Inflammatory macrophage treated with lipopolysaccharide for 4 hours (primary cell): Measurements from ENCODE around the gene CAMSAP1.

Experiments
- DNase-seq: peaks from one replicate; pipeline ENCODE4 v3.0.0-alpha.2; 2020

The CAMSAP1 gene

GRCh38 chr9:135878528-135879236, 28.7 kb downstream of the CAMSAP1 start:
- DNase-seq, result no peak

- no peak for DNase-seq
These were observed 29.4 kb downstream of the CAMSAP1 start for GRCh38 chr9:135877791-135878527.

GRCh38 chr9:135876936-135877335, 30.4 kb downstream of the CAMSAP1 start:
- DNase-seq, result no peak

- no peak for DNase-seq
These were observed 32.5 kb downstream of the CAMSAP1 start for GRCh38 chr9:135874859-135875258.

GRCh38 chr9:135869909-135870308, 37.4 kb downstream of the CAMSAP1 start:
- no peak for DNase-seq

- no peak for DNase-seq
These were observed 41.8 kb downstream of the CAMSAP1 start for GRCh38 chr9:135865531-135865930.

- peak; percentile 59 for DNase-seq
These were observed 42.8 kb downstream of the CAMSAP1 start for GRCh38 chr9:135864447-135865049.

GRCh38 chr9:135862809-135863208, 44.5 kb downstream of the CAMSAP1 start:
- DNase-seq, result no peak

- no peak for DNase-seq
These were observed 48.7 kb downstream of the CAMSAP1 start for GRCh38 chr9:135858491-135859185.

GRCh38 chr9:135857843-135858242, 49.5 kb downstream of the CAMSAP1 start:
- DNase-seq, result no peak

GRCh38 chr9:135857371-135857786, 50.0 kb downstream of the CAMSAP1 start:
- no peak for DNase-seq

GRCh38 chr9:135851748-135852147, 55.6 kb downstream of the CAMSAP1 start:
- no peak for DNase-seq

GRCh38 chr9:135850737-135851136, 56.6 kb downstream of the CAMSAP1 start:
- DNase-seq, result peak; percentile 26

GRCh38 chr9:135849181-135849580, 58.2 kb downstream of the CAMSAP1 start:
- no peak for DNase-seq

GRCh38 chr9:135848341-135849047, 58.9 kb downstream of the CAMSAP1 start:
- DNase-seq, result no peak

GRCh38 chr9:135847833-135848232, 59.5 kb downstream of the CAMSAP1 start:
- no peak for DNase-seq

GRCh38 chr9:135840539-135840938, 66.8 kb downstream of the CAMSAP1 start:
- no peak for DNase-seq

GRCh38 chr9:135840107-135840506, 67.2 kb downstream of the CAMSAP1 start:
- no peak for DNase-seq

- DNase-seq, result no peak
These were observed 67.8 kb downstream of the CAMSAP1 start for GRCh38 chr9:135839516-135839915.

GRCh38 chr9:135835131-135835530, 72.2 kb downstream of the CAMSAP1 start:
- no peak for DNase-seq

GRCh38 chr9:135833864-135834263, 73.5 kb downstream of the CAMSAP1 start:
- no peak for DNase-seq

GRCh38 chr9:135830496-135830895, 76.8 kb downstream of the CAMSAP1 start:
- DNase-seq, result no peak

- DNase-seq, result no peak
These were observed 78.7 kb downstream of the CAMSAP1 start for GRCh38 chr9:135828656-135829055.
